Hepatocyte (in vitro differentiated cells): ENCODE measurements around the gene FUT7. TPM values are rescaled to one million over a fixed set of nuclear protein-coding genes. Genes with fewer than 3 reads are reported as not detected.

ENCODE experiments used
- DNase-seq: peaks from one replicate; pipeline ENCODE4 v3.0.0-alpha.2; 2016; ENCODE audit warnings: low spot score
- H2AFZ ChIP-seq: fragments of 200-600 bp; sonication (generic); 2 replicates; pipeline ENCODE4 v1.6.0; 2016; ENCODE audit warnings: antibody characterized with exemption, mild to moderate bottlenecking
- H3K27ac ChIP-seq: fragments of 200-600 bp; sonication (generic); 2 replicates; pipeline ENCODE4 v1.5.1; 2016; ENCODE audit warnings: mild to moderate bottlenecking
- H3K27me3 ChIP-seq: fragments of 200-600 bp; sonication (generic); 2 replicates; pipeline ENCODE4 v1.6.1; 2016
- H3K36me3 ChIP-seq: fragments of 200-600 bp; sonication (generic); replicated peaks from 2 replicates; pipeline ENCODE4 v1.5.1; 2016; ENCODE audit warnings: low read depth; ENCODE audit not compliant: insufficient read depth
- H3K4me1 ChIP-seq: fragments of 200-600 bp; sonication (generic); 2 replicates; pipeline ENCODE4 v1.5.1; 2016; ENCODE audit warnings: mild to moderate bottlenecking, moderate library complexity; ENCODE audit not compliant: insufficient read depth
- H3K4me2 ChIP-seq: fragments of 200-600 bp; sonication (generic); 2 replicates; pipeline ENCODE4 v1.6.0; 2016
- H3K4me3 ChIP-seq: fragments of 200-600 bp; sonication (generic); 2 replicates; pipeline ENCODE4 v1.5.1; 2016; ENCODE audit warnings: mild to moderate bottlenecking
- H3K79me2 ChIP-seq: fragments of 200-600 bp; sonication (generic); 2 replicates; pipeline ENCODE4 v1.6.0; 2017; ENCODE audit warnings: mild to moderate bottlenecking
- H3K9me2 ChIP-seq: fragments of 200-600 bp; sonication (generic); replicated peaks from 2 replicates; pipeline ENCODE4 v1.6.0; 2017; ENCODE audit warnings: mild to moderate bottlenecking; ENCODE audit not compliant: insufficient read depth
- H3K9me3 ChIP-seq: fragments of 200-600 bp; sonication (generic); 2 replicates; pipeline ENCODE4 v1.5.1; 2016; ENCODE audit warnings: low read depth, mild to moderate bottlenecking
- H4K20me1 ChIP-seq: fragments of 200-600 bp; sonication (generic); 2 replicates; pipeline ENCODE4 v1.6.0; 2016; ENCODE audit warnings: mild to moderate bottlenecking; ENCODE audit not compliant: insufficient read depth, poor library complexity, severe bottlenecking
- EZH2 ChIP-seq: fragments of 200-600 bp; sonication (generic); IDR thresholded peaks from 2 replicates; pipeline ENCODE4 v1.6.1; 2016; ENCODE audit warnings: antibody characterized with exemption, mild to moderate bottlenecking, borderline replicate concordance
- EZH2phosphoT487 ChIP-seq: fragments of 200-600 bp; sonication (generic); IDR thresholded peaks from one replicate; pipeline ENCODE4 v1.6.1; 2018; ENCODE audit warnings: antibody characterized with exemption, mild to moderate bottlenecking, low read depth, moderate library complexity; ENCODE audit not compliant: unreplicated experiment, severe bottlenecking
- WGBS: methylation state at CpG from one replicate; pipeline ENCODE4 v1.1.6; 2016; ENCODE audit warnings: low lambda C conversion rate; ENCODE audit errors: missing lambda C conversion rate; 5-methylcytosine and 5-hydroxymethylcytosine counted together
- polyA plus RNA-seq: library from polyadenylated mRNA; unstranded; fragments of >200 nt; fragmentation: Nextera tagmentation; extraction: Ambion mirVana; gene quantifications from 2 replicates; pipeline ENCODE4 v1.2.1, GENCODE V29; 2016
- total RNA-seq: library from RNA; depleted of rRNA; stranded (reverse); fragments of >200 nt; gene quantifications from 2 replicates; pipeline ENCODE4 v1.2.3, GENCODE V29; 2014
- TF ChIP-seq, protein P1 (sequence below): fragments of 200-600 bp; sonication (generic); IDR thresholded peaks from 2 replicates; pipeline ENCODE4 v1.5.1; 2016; ENCODE audit warnings: antibody characterized with exemption, mild to moderate bottlenecking; ENCODE audit not compliant: poor library complexity

Gene FUT7
- total and polyA plus RNA-seq, 2 experiments from 2014 or later: not detected

DNA sequence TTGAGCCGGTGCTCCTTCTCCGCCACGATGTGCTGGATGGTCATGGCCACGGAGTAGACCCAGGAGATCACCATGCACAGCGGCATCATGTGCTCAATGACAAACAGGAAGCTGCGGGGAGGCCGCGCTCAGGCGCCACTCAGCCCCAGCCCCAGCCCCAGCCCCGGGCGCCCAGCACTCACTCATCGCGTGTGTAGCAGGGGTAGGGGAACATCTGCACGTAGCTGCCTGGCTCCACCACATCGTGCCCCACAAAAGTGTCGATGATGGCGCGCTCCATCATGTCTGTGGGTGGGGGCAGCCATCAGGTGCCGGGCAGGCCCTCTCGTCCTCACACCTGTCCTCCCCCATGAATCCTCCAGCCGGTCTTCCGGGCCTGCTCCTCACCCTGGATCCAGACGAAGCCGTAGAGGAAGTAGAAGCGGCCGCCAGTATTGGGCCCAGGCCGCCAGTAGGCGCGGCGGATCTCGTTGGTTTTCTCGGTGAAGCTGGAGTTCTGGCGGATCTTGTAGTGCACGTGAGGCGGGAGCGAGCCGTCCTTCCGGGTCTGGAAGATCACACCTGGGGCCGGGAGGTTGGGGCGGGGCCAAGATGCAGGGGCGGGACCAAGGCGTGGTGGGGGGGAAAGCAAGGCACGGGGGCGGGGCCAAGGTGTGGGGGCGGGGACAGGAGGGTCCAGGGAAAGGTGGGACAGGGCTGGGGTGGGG is 13.9 kb downstream of the FUT7 start:
- TF ChIP-seq, protein P1, sequence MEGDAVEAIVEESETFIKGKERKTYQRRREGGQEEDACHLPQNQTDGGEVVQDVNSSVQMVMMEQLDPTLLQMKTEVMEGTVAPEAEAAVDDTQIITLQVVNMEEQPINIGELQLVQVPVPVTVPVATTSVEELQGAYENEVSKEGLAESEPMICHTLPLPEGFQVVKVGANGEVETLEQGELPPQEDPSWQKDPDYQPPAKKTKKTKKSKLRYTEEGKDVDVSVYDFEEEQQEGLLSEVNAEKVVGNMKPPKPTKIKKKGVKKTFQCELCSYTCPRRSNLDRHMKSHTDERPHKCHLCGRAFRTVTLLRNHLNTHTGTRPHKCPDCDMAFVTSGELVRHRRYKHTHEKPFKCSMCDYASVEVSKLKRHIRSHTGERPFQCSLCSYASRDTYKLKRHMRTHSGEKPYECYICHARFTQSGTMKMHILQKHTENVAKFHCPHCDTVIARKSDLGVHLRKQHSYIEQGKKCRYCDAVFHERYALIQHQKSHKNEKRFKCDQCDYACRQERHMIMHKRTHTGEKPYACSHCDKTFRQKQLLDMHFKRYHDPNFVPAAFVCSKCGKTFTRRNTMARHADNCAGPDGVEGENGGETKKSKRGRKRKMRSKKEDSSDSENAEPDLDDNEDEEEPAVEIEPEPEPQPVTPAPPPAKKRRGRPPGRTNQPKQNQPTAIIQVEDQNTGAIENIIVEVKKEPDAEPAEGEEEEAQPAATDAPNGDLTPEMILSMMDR: no peak
- TF ChIP-seq EZH2phosphoT487: no peak
- no peak for TF ChIP-seq EZH2
- Histone ChIP-seq H3K4me1 (no peaks in the 10 kb centered on the region), H3K27ac (no peak overlapping the region), H3K79me2 (no peaks in the 10 kb centered on the region), H2AFZ (no peak overlapping the region), H4K20me1 (no peaks in the 10 kb centered on the region), H3K4me3 (no peak overlapping the region), H3K4me2 (no peak overlapping the region), H3K27me3 (no peaks in the 10 kb centered on the region), H3K9me2 (no peaks in the 10 kb centered on the region), H3K9me3 (no peaks in the 10 kb centered on the region), H3K36me3 (no peaks in the 10 kb centered on the region)
- 98% methylated on average over 37 of the region's 45 CpGs for WGBS
- DNase-seq: no peak

DNA sequence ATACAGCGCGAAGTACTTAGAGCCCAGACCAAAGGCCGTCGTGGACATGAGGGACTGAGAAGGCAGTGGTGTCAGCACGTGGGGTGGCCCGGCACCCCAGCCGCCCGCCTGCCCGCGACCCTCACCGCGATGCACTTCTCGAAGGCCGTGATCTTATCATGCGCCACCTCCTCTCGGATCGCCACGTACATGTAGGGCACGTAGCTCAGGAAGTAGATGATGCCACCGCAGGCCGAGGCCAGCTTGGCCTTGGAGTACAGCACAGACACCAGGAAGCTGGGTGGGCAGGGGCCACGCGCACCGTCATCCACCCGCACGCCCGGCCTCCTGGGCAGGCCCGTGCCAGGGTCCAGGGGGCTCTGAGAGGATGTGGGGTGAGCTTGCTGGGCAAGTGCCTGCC is 14.8 kb downstream of the FUT7 start:
- H3K4me3 ChIP-seq: no peak overlapping the region
- no peak for DNase-seq
- H2AFZ ChIP-seq: no peak overlapping the region
- TF ChIP-seq EZH2: no peak
- TF ChIP-seq, protein P1: no peak
- TF ChIP-seq EZH2phosphoT487: no peak
- no peaks in the 10 kb centered on the region for H3K79me2 ChIP-seq
- H3K4me1 ChIP-seq: no peaks in the 10 kb centered on the region
- H3K9me3 ChIP-seq: no peaks in the 10 kb centered on the region
- H3K9me2 ChIP-seq: no peaks in the 10 kb centered on the region
- no peaks in the 10 kb centered on the region for H4K20me1 ChIP-seq
- no peak overlapping the region for H3K27ac ChIP-seq
- 96% methylated on average over 28 of the region's 28 CpGs for WGBS
- no peaks in the 10 kb centered on the region for H3K27me3 ChIP-seq
- H3K4me2 ChIP-seq: no peak overlapping the region
- H3K36me3 ChIP-seq: no peaks in the 10 kb centered on the region

DNA sequence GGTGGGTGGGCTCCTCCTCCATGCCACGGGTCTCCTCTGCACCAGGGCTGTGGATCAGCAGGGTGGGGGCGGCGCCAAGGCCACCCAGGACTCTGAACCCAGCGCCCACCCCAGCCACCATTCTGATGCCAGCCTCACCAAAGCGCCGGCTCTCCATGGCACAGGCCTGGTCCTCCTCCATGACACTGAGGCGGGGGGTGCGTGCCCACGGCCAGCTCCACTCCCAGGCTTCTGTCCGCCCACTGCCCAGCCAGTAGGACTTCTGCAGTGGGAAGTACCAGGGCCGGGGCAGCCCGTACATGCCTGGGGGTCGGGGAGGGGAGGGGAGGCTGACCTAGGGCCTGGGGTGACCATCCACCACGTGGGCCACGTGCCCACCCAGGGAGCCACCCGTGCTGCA is 15.5 kb downstream of the FUT7 start:
- Histone ChIP-seq H3K27me3 (no peaks in the 10 kb centered on the region), H3K36me3 (no peaks in the 10 kb centered on the region), H3K4me3 (no peak overlapping the region), H3K27ac (no peak overlapping the region), H3K79me2 (no peaks in the 10 kb centered on the region), H3K9me3 (no peaks in the 10 kb centered on the region), H3K9me2 (no peaks in the 10 kb centered on the region), H4K20me1 (no peaks in the 10 kb centered on the region), H3K4me1 (no peaks in the 10 kb centered on the region), H2AFZ (no peak overlapping the region), H3K4me2 (no peak overlapping the region)
- WGBS: 97% methylated on average over 13 of the region's 16 CpGs
- DNase-seq: no peak
- no peak for TF ChIP-seq EZH2
- TF ChIP-seq, protein P1: no peak
- no peak for TF ChIP-seq EZH2phosphoT487

DNA sequence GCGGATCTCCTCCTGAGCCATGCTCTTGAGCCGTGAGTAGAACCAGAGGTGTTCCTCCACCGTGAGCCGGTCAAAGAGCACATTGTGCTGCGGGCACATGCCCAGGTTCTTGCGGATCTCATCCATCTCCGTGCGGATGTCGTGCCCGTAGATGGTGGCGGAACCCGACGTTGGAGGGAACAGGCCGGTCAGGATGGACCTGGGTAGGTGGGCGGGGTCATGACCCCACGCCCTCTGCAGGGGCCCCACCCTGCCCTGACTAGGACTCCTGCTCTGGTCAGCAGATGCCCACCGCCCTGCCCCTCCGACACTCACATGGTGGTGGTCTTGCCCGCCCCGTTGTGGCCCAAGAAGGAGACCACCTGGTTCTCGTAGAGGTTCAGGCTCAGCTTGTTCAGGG is 15.9 kb downstream of the FUT7 start:
- Histone ChIP-seq H3K36me3 (no peaks in the 10 kb centered on the region), H3K79me2 (no peaks in the 10 kb centered on the region), H3K9me3 (no peaks in the 10 kb centered on the region), H3K27ac (no peak overlapping the region), H2AFZ (no peak overlapping the region), H3K4me2 (no peak overlapping the region), H3K9me2 (no peaks in the 10 kb centered on the region), H3K4me1 (no peaks in the 10 kb centered on the region), H3K4me3 (no peak overlapping the region), H4K20me1 (no peaks in the 10 kb centered on the region), H3K27me3 (no peaks in the 10 kb centered on the region)
- TF ChIP-seq, protein P1: no peak
- TF ChIP-seq EZH2 (no peak), EZH2phosphoT487 (no peak)
- 98% methylated on average over 19 of the region's 21 CpGs for WGBS
- DNase-seq: no peak
